ENCODE measurements around the gene SERP1.
"Not testable (repeated sequence)": the region's sequence is repeated elsewhere in the genome, so short reads cannot be mapped to it uniquely, and the experiment has no call there.

Gene SERP1

GRCh38 chr3:150504483-150504882 is 41.8 kb downstream of the SERP1 start:
- Mint-ChIP-seq H3K27me3 (ENCODE audit: low read depth, poor library complexity) (peaks cover 5% of the 10 kb centered on the region), H3K4me3 (no peak overlapping the region), H3K27ac (no peak overlapping the region), H3K9me3 (peaks cover 40% of the 10 kb centered on the region), H3K4me1 (no peaks in the 10 kb centered on the region), H3K36me3 (ENCODE audit: low read depth) (peaks cover 17% of the 10 kb centered on the region)
- TF ChIP-seq CTCF (IDR thresholded peaks at IDR 0.05), result no peak
- no peak for DNase-seq

- no peaks in the 10 kb centered on the region for H3K4me1 Mint-ChIP-seq
- peaks cover 45% of the 10 kb centered on the region for H3K9me3 Mint-ChIP-seq
- H3K36me3 Mint-ChIP-seq (ENCODE audit: low read depth), result peaks cover 17% of the 10 kb centered on the region
- no peak overlapping the region for H3K4me3 Mint-ChIP-seq
- H3K27me3 Mint-ChIP-seq (ENCODE audit: low read depth, poor library complexity), result peaks cover 5% of the 10 kb centered on the region
- DNase-seq, result no peak
- no peak for TF ChIP-seq CTCF (IDR thresholded peaks at IDR 0.05)
- H3K27ac Mint-ChIP-seq, result no peak overlapping the region
Measured at GRCh38 chr3:150503402-150504099, 42.7 kb downstream of the SERP1 start.

- H3K27ac Mint-ChIP-seq; H3K36me3 Mint-ChIP-seq (ENCODE audit: low read depth); H3K27me3 Mint-ChIP-seq (ENCODE audit: low read depth, poor library complexity); H3K4me3 Mint-ChIP-seq; DNase-seq; H3K4me1 Mint-ChIP-seq: not testable (repeated sequence)
- peaks cover 32% of the 10 kb centered on the region for H3K9me3 Mint-ChIP-seq
Measured at GRCh38 chr3:150500960-150501359, 45.3 kb downstream of the SERP1 start.

- no peak for TF ChIP-seq CTCF (IDR thresholded peaks at IDR 0.05)
- H3K9me3 Mint-ChIP-seq, result peaks cover 36% of the 10 kb centered on the region
- H3K27me3 Mint-ChIP-seq (ENCODE audit: low read depth, poor library complexity), result no peaks in the 10 kb centered on the region
- peaks cover 7% of the 10 kb centered on the region for H3K36me3 Mint-ChIP-seq (ENCODE audit: low read depth)
- no peak overlapping the region for H3K27ac Mint-ChIP-seq
- no peak for DNase-seq
- H3K4me3 Mint-ChIP-seq, result no peak overlapping the region
- peaks cover 19% of the 10 kb centered on the region for H3K4me1 Mint-ChIP-seq
Measured at GRCh38 chr3:150497956-150498355, 48.3 kb downstream of the SERP1 start.

GRCh38 chr3:150495563-150496168 is 50.6 kb downstream of the SERP1 start:
- DNase-seq, result peak; percentile 14
- peaks cover 21% of the 10 kb centered on the region for H3K9me3 Mint-ChIP-seq
- no peak overlapping the region for H3K27ac Mint-ChIP-seq
- peaks cover 2% of the 10 kb centered on the region for H3K27me3 Mint-ChIP-seq (ENCODE audit: low read depth, poor library complexity)
- TF ChIP-seq CTCF (IDR thresholded peaks at IDR 0.05), result peak; percentile 81
- no peaks in the 10 kb centered on the region for H3K36me3 Mint-ChIP-seq (ENCODE audit: low read depth)
- H3K4me3 Mint-ChIP-seq, result no peak overlapping the region
- peaks cover 19% of the 10 kb centered on the region for H3K4me1 Mint-ChIP-seq

- peaks cover 2% of the 10 kb centered on the region for H3K27me3 Mint-ChIP-seq (ENCODE audit: low read depth, poor library complexity)
- peaks cover 16% of the 10 kb centered on the region for H3K9me3 Mint-ChIP-seq
- no peak overlapping the region for H3K4me3 Mint-ChIP-seq
- no peaks in the 10 kb centered on the region for H3K36me3 Mint-ChIP-seq (ENCODE audit: low read depth)
- peak overlapping the region; percentile 9 for H3K27ac Mint-ChIP-seq
- DNase-seq, result no peak
- peaks cover 19% of the 10 kb centered on the region for H3K4me1 Mint-ChIP-seq
- TF ChIP-seq CTCF (IDR thresholded peaks at IDR 0.05), result no peak
Measured at GRCh38 chr3:150495149-150495548, 51.1 kb downstream of the SERP1 start.
